HEK293 (cell line): Measurements from ENCODE around the gene DGKK.
A peak's percentile ranks its signal among the peaks of the same experiment; 100 is the strongest.

Source experiments
- CTCF ChIA-PET: fragments of 350-600 bp; formaldehyde crosslinking; extraction: SDS; loops from one replicate; lab custom pipeline; 2021; ENCODE audit warnings: antibody characterized with exemption; lab: Yijun Ruan, JAX
- POLR2A ChIA-PET: fragments of 300-600 bp; formaldehyde crosslinking; extraction: SDS; loops from one replicate; lab custom pipeline; 2020; ENCODE audit warnings: antibody characterized with exemption, inconsistent platforms; lab: Yijun Ruan, JAX
- H3K27ac ChIP-seq: fragments of 200-500 bp; sonication (Bioruptor generic); 2 replicates; pipeline ENCODE4 v1.5.1; 2014; ENCODE audit warnings: low read depth, low read length, control low read depth, inconsistent platforms; ENCODE audit errors: extremely low read depth
- H3K36me3 ChIP-seq, 2 experiments: fragments of 200-500 bp in 1 of 2; sonication (Bioruptor generic) in 1 of 2; 1 replicate in 1 of 2; 2 replicates in 1 of 2; pipeline ENCODE4 v1.5.1; 2014 to 2017; ENCODE audit warnings: inconsistent platforms in 2 of 2, low read length in 2 of 2; ENCODE audit not compliant: control insufficient read depth in 2 of 2, insufficient read depth in 1 of 2
- H3K4me1 ChIP-seq: fragments of 200-500 bp; sonication (Bioruptor generic); 2 replicates; pipeline ENCODE4 v1.5.1; 2014; ENCODE audit warnings: mild to moderate bottlenecking, low read length, inconsistent platforms; ENCODE audit not compliant: control insufficient read depth, insufficient read depth
- H3K4me3 ChIP-seq: 2 replicates; pipeline ENCODE4 v1.5.1; 2011; ENCODE audit warnings: low read depth, mild to moderate bottlenecking, control low read depth, low read length, moderate library complexity
- H3K9me3 ChIP-seq: fragments of 200-500 bp; sonication (Bioruptor generic); 2 replicates; pipeline ENCODE4 v1.5.1; 2014; ENCODE audit warnings: low read depth, low read length, inconsistent platforms; ENCODE audit not compliant: control insufficient read depth, insufficient read depth
- GLIS1 ChIP-seq: fragments of 450-650 bp; formaldehyde crosslinking; IDR thresholded peaks from 2 replicates; pipeline ENCODE4 v1.5.1; 2016; ENCODE audit warnings: missing biosample characterization, missing genetic modification characterization
- HOXD13 ChIP-seq: sonication (generic); formaldehyde crosslinking; IDR thresholded peaks from 2 replicates; pipeline ENCODE4 v1.8.0; 2022; ENCODE audit warnings: missing genetic modification reagents, borderline replicate concordance
- KLF7 ChIP-seq: fragments of 450-650 bp; formaldehyde crosslinking; IDR thresholded peaks from 2 replicates; pipeline ENCODE4 v1.5.1; 2016; ENCODE audit warnings: missing biosample characterization, missing genetic modification characterization, borderline replicate concordance
- SALL2 ChIP-seq: fragments of 450-650 bp; formaldehyde crosslinking; IDR thresholded peaks from 2 replicates; pipeline ENCODE4 v1.5.0; 2017; ENCODE audit warnings: missing biosample characterization, mild to moderate bottlenecking, missing genetic modification characterization, borderline replicate concordance
- SCRT1 ChIP-seq: fragments of 450-650 bp; formaldehyde crosslinking; IDR thresholded peaks from 2 replicates; pipeline ENCODE4 v1.5.1; 2016; ENCODE audit warnings: missing biosample characterization, missing genetic modification characterization, borderline replicate concordance
- SETDB1 ChIP-seq: IDR thresholded peaks from one replicate; pipeline ENCODE4 v1.6.1; 2017; ENCODE audit warnings: mild to moderate bottlenecking, low read length, moderate library complexity, mixed read lengths; ENCODE audit not compliant: insufficient read length
- ZBTB11 ChIP-seq: fragments of 450-650 bp; formaldehyde crosslinking; conservative IDR thresholded peaks from 2 replicates; pipeline ENCODE4 v1.5.1; 2016; ENCODE audit warnings: low read depth, missing biosample characterization, missing genetic modification characterization
- ZBTB21 ChIP-seq: fragments of 450-650 bp; formaldehyde crosslinking; IDR thresholded peaks from 2 replicates; pipeline ENCODE4 v1.5.1; 2017; ENCODE audit warnings: missing biosample characterization, missing genetic modification characterization
- ZNF214 ChIP-seq: fragments of 450-650 bp; formaldehyde crosslinking; IDR thresholded peaks from 2 replicates; pipeline ENCODE4 v1.5.1; 2017; ENCODE audit warnings: missing biosample characterization, mild to moderate bottlenecking, missing genetic modification characterization, borderline replicate concordance
- ZNF274 ChIP-seq, 2 experiments: fragments of 200-500 bp in 1 of 2; fragments of 450-650 bp in 1 of 2; sonication (Bioruptor generic) in 1 of 2; formaldehyde crosslinking in 1 of 2; IDR thresholded peaks; 2 replicates each; pipeline versions ENCODE4 v1.5.1 to v1.6.1; 2014 to 2016; ENCODE audit warnings: borderline replicate concordance in 1 of 2, inconsistent platforms in 1 of 2, low read length in 1 of 2, missing biosample characterization in 1 of 2, missing genetic modification characterization in 1 of 2
- ZNF302 ChIP-seq: fragments of 450-650 bp; formaldehyde crosslinking; IDR thresholded peaks from 2 replicates; pipeline ENCODE4 v1.5.1; 2016; ENCODE audit warnings: missing biosample characterization, missing genetic modification characterization, low read depth
- ZNF341 ChIP-seq: fragments of 450-650 bp; formaldehyde crosslinking; IDR thresholded peaks from 2 replicates; pipeline ENCODE4; 2016; ENCODE audit warnings: low read depth, missing biosample characterization, missing genetic modification characterization
- ZNF404 ChIP-seq: fragments of 450-650 bp; formaldehyde crosslinking; IDR thresholded peaks from 2 replicates; pipeline ENCODE4 v1.5.1; 2017; ENCODE audit warnings: missing biosample characterization, missing genetic modification characterization
- ZNF501 ChIP-seq: fragments of 450-650 bp; formaldehyde crosslinking; IDR thresholded peaks from 2 replicates; pipeline ENCODE4 v1.5.1; 2016; ENCODE audit warnings: missing biosample characterization, missing genetic modification characterization
- ZNF544 ChIP-seq: fragments of 450-650 bp; formaldehyde crosslinking; IDR thresholded peaks from 2 replicates; pipeline ENCODE4 v1.5.0; 2017; ENCODE audit warnings: missing biosample characterization, missing genetic modification characterization
- ZNF560 ChIP-seq: fragments of 450-650 bp; formaldehyde crosslinking; IDR thresholded peaks from 2 replicates; pipeline ENCODE4 v1.5.1; 2017; ENCODE audit warnings: missing biosample characterization, missing genetic modification characterization, borderline replicate concordance
- ZNF624 ChIP-seq: fragments of 450-650 bp; formaldehyde crosslinking; IDR thresholded peaks from 2 replicates; pipeline ENCODE4 v1.5.1; 2017; ENCODE audit warnings: missing biosample characterization, missing genetic modification characterization
- ZNF654 ChIP-seq: fragments of 450-650 bp; formaldehyde crosslinking; IDR thresholded peaks from 2 replicates; pipeline ENCODE4 v1.5.1; 2016; ENCODE audit warnings: low read depth, missing biosample characterization, missing genetic modification characterization
- ZNF660 ChIP-seq: fragments of 450-650 bp; IDR thresholded peaks from 2 replicates; pipeline ENCODE4 v1.5.1; 2018; ENCODE audit warnings: missing biosample characterization, mild to moderate bottlenecking, missing genetic modification characterization
- ZNF76 ChIP-seq: fragments of 450-650 bp; formaldehyde crosslinking; IDR thresholded peaks from 2 replicates; pipeline ENCODE4; 2016; ENCODE audit warnings: low read depth, missing biosample characterization, missing genetic modification characterization, borderline replicate concordance
- ZNF768 ChIP-seq: fragments of 450-650 bp; formaldehyde crosslinking; IDR thresholded peaks from 2 replicates; pipeline ENCODE4 v1.5.1; 2018; ENCODE audit warnings: missing biosample characterization, mild to moderate bottlenecking, missing genetic modification characterization
- ZXDB ChIP-seq: fragments of 450-650 bp; formaldehyde crosslinking; IDR thresholded peaks from 2 replicates; pipeline ENCODE4 v1.5.1; 2016; ENCODE audit warnings: missing biosample characterization, missing genetic modification characterization
- TF ChIP-seq, protein P1 (sequence below): fragments of 450-650 bp; formaldehyde crosslinking; IDR thresholded peaks from 2 replicates; pipeline ENCODE4 v1.5.1; 2017; ENCODE audit warnings: missing biosample characterization, missing genetic modification characterization
- TF ChIP-seq, protein P2 (sequence below): fragments of 450-650 bp; formaldehyde crosslinking; IDR thresholded peaks from 2 replicates; pipeline ENCODE4 v1.5.1; 2016; ENCODE audit warnings: missing biosample characterization, missing genetic modification characterization
- TF ChIP-seq, protein P3 (sequence below): sonication (generic); formaldehyde crosslinking; IDR thresholded peaks from 2 replicates; pipeline ENCODE4 v1.8.1; 2022; ENCODE audit warnings: mild to moderate bottlenecking, moderate library complexity, missing genetic modification reagents

Gene DGKK

GRCh38 chrX:50450324-50450723, 20.3 kb downstream of the DGKK start:
- POLR2A ChIA-PET, result interaction anchor here (0.5 kb wide), 1 partner anchor 21 kb away, joined by 3 read pairs; no protein-coding TSS in a partner anchor
- Histone ChIP-seq H3K4me3 (no peak overlapping the region), H3K36me3 (no peaks in the 10 kb centered on the region), H3K4me1 (no peaks in the 10 kb centered on the region), H3K9me3 (no peaks in the 10 kb centered on the region), H3K27ac (no peak overlapping the region)
- TF ChIP-seq ZXDB (tag by site-specific recombination), result no peak
- no peak for TF ChIP-seq ZNF404 (tag by site-specific recombination)
- CTCF ChIA-PET, result interaction anchor here (0.6 to 0.9 kb wide), 2 partner anchors 9 to 245 kb away, joined by 3 to 4 read pairs; partner anchors contain the start of gene CCNB3

- Histone ChIP-seq H3K4me1 (no peaks in the 10 kb centered on the region), H3K36me3 (no peaks in the 10 kb centered on the region), H3K27ac (no peak overlapping the region), H3K4me3 (no peak overlapping the region), H3K9me3 (no peaks in the 10 kb centered on the region)
- TF ChIP-seq ZNF501, result no peak
- TF ChIP-seq ZNF404 (tag by site-specific recombination), result no peak
- no peak for TF ChIP-seq ZNF660 (tag by site-specific recombination)
- TF ChIP-seq ZNF341, result no peak
- TF ChIP-seq ZNF544 (tag by site-specific recombination), result no peak
- no peak for TF ChIP-seq SCRT1 (tag by site-specific recombination)
- TF ChIP-seq GLIS1 (tag by site-specific recombination), result no peak
- TF ChIP-seq ZNF274 (IDR thresholded peaks at IDR 0.05; ENCODE audit: low read length), result no peak
- TF ChIP-seq ZNF274 (tag by site-specific recombination; IDR thresholded peaks at IDR 0.05; ENCODE audit: borderline replicate concordance), result no peak
- TF ChIP-seq, protein P1, sequence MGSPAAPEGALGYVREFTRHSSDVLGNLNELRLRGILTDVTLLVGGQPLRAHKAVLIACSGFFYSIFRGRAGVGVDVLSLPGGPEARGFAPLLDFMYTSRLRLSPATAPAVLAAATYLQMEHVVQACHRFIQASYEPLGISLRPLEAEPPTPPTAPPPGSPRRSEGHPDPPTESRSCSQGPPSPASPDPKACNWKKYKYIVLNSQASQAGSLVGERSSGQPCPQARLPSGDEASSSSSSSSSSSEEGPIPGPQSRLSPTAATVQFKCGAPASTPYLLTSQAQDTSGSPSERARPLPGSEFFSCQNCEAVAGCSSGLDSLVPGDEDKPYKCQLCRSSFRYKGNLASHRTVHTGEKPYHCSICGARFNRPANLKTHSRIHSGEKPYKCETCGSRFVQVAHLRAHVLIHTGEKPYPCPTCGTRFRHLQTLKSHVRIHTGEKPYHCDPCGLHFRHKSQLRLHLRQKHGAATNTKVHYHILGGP (tag by site-specific recombination), result no peak
- TF ChIP-seq ZNF76 (tag by site-specific recombination), result no peak
- TF ChIP-seq KLF7 (tag by site-specific recombination), result no peak
- peak; percentile 29 for TF ChIP-seq SETDB1
- TF ChIP-seq ZNF560 (tag by site-specific recombination), result no peak
- no peak for TF ChIP-seq SALL2 (tag by site-specific recombination)
- 0 out of 2 replicates have a peak, but pooled peaks have one; percentile 5 for TF ChIP-seq ZNF654 (tag by site-specific recombination)
- TF ChIP-seq, protein P2, sequence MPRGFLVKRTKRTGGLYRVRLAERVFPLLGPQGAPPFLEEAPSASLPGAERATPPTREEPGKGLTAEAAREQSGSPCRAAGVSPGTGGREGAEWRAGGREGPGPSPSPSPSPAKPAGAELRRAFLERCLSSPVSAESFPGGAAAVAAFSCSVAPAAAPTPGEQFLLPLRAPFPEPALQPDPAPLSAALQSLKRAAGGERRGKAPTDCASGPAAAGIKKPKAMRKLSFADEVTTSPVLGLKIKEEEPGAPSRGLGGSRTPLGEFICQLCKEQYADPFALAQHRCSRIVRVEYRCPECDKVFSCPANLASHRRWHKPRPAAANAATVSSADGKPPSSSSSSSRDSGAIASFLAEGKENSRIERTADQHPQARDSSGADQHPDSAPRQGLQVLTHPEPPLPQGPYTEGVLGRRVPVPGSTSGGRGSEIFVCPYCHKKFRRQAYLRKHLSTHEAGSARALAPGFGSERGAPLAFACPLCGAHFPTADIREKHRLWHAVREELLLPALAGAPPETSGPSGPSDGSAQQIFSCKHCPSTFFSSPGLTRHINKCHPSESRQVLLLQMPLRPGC (tag by site-specific recombination), result no peak
- ChIA-PET POLR2A (no interaction called here), CTCF (interaction anchor here (0.6 to 1.0 kb wide), 5 partner anchors 12 to 408 kb away, joined by 3 to 6 read pairs (median 3); no protein-coding TSS in a partner anchor)
Measured at GRCh38 chrX:50448565-50448964, 22.1 kb downstream of the DGKK start.

- ChIA-PET POLR2A (no interaction called here), CTCF (interaction anchor here (0.6 to 1.1 kb wide), 4 partner anchors 17 to 528 kb away, joined by 3 to 6 read pairs (median 4); no protein-coding TSS in a partner anchor)
- H3K9me3 ChIP-seq, result no peaks in the 10 kb centered on the region
- H3K4me3 ChIP-seq, result no peak overlapping the region
- no peak overlapping the region for H3K27ac ChIP-seq
- no peaks in the 10 kb centered on the region for H3K4me1 ChIP-seq
- H3K36me3 ChIP-seq, result no peaks in the 10 kb centered on the region
- no peak for TF ChIP-seq ZNF302 (tag by site-specific recombination)
- no peak for TF ChIP-seq ZNF214
- no peak for TF ChIP-seq ZNF768
- TF ChIP-seq ZBTB11 (tag by site-specific recombination), result no peak
- TF ChIP-seq ZNF624 (tag by site-specific recombination), result no peak
- no peak for TF ChIP-seq HOXD13 (CRISPR knock-in tag)
- TF ChIP-seq ZBTB21 (tag by site-specific recombination), result no peak
- TF ChIP-seq, protein P3, sequence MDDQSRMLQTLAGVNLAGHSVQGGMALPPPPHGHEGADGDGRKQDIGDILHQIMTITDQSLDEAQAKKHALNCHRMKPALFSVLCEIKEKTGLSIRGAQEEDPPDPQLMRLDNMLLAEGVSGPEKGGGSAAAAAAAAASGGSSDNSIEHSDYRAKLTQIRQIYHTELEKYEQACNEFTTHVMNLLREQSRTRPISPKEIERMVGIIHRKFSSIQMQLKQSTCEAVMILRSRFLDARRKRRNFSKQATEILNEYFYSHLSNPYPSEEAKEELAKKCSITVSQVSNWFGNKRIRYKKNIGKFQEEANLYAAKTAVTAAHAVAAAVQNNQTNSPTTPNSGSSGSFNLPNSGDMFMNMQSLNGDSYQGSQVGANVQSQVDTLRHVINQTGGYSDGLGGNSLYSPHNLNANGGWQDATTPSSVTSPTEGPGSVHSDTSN (CRISPR knock-in tag), result no peak
Measured at GRCh38 chrX:50447535-50447934, 23.1 kb downstream of the DGKK start.
